Endothelial cell of umbilical vein (primary cell): ENCODE data around the gene RTP1. TPM values are rescaled to one million over a fixed set of nuclear protein-coding genes. Genes with fewer than 3 reads are reported as not detected.

Source experiments
- BruUV-seq: library from RNA; stranded (reverse); fragments of 400-500 nt; replicated peaks from 2 replicates; lab custom pipeline; 2021; lab: Mats Ljungman, UMichigan
- CTCF ChIA-PET: fragments of 300-600, 350-600 bp; sonication (Branson Sonifier 250); formaldehyde crosslinking; loops from one replicate; lab custom pipeline; 2021; ENCODE audit warnings: antibody characterized with exemption, inconsistent platforms; lab: Charles Lee
- POLR2A ChIA-PET: fragments of 300-600, 350-600 bp; sonication (Branson Sonifier 250); formaldehyde crosslinking; loops from one replicate; lab custom pipeline; 2021; ENCODE audit warnings: antibody characterized with exemption, inconsistent platforms; lab: Charles Lee
- DNase-seq: peaks from one replicate; pipeline ENCODE4 v3.0.0-alpha.2; 2011; ENCODE audit warnings: low read depth, low spot score
- FAIRE-seq: peaks from 2 replicates; lab custom pipeline; 2011; peaks lifted over from hg19 to GRCh38; lab: Jason Lieb, UNC
- H2AFZ ChIP-seq: 2 replicates; pipeline ENCODE4 v1.6.0; 2012; ENCODE audit warnings: low read depth, low read length, control low read depth, inconsistent platforms
- H3K27ac ChIP-seq: 2 replicates; pipeline ENCODE4 v1.5.1; 2011; ENCODE audit warnings: low read depth, mild to moderate bottlenecking, control low read depth, low read length, moderate library complexity; ENCODE audit not compliant: insufficient read depth
- H3K27me3 ChIP-seq, 2 experiments: 2 replicates each; pipeline versions ENCODE4 v1.6.0 to v1.6.1; 2011; ENCODE audit warnings: low read length in 2 of 2, mixed read lengths in 1 of 2; ENCODE audit not compliant: control insufficient read depth in 2 of 2, insufficient read depth in 2 of 2
- H3K36me3 ChIP-seq, 2 experiments: 2 replicates in 1 of 2; 3 replicates in 1 of 2; pipeline ENCODE4 v1.5.1; 2011; ENCODE audit warnings: low read length in 2 of 2, mild to moderate bottlenecking in 1 of 2, moderate library complexity in 1 of 2; ENCODE audit not compliant: control insufficient read depth in 2 of 2, insufficient read depth in 2 of 2; ENCODE audit errors: extremely low read depth in 1 of 2
- H3K4me1 ChIP-seq: 3 replicates; pipeline ENCODE4 v1.5.1; 2011; ENCODE audit warnings: mild to moderate bottlenecking, low read length; ENCODE audit not compliant: control insufficient read depth, insufficient read depth; ENCODE audit errors: extremely low read depth
- H3K4me2 ChIP-seq: 2 replicates; pipeline ENCODE4 v1.6.1; 2011; ENCODE audit warnings: low read length, control low read depth, mixed read lengths; ENCODE audit not compliant: insufficient read depth
- H3K4me3 ChIP-seq, 3 experiments: fragments of 200-600 bp in 1 of 3; sonication (generic), shearing (Covaris generic) in 1 of 3; replicated peaks in 1 of 3; 2 replicates each; pipeline ENCODE4 v1.5.1; 2011 to 2016; ENCODE audit warnings: control low read depth in 3 of 3, low read length in 3 of 3, mild to moderate bottlenecking in 2 of 3, inconsistent platforms in 1 of 3, low read depth in 1 of 3, moderate library complexity in 1 of 3; ENCODE audit not compliant: insufficient read depth in 1 of 3
- H3K79me2 ChIP-seq: 2 replicates; pipeline ENCODE4 v1.6.0; 2012; ENCODE audit warnings: low read length, inconsistent platforms; ENCODE audit not compliant: control insufficient read depth, insufficient read depth
- H3K9ac ChIP-seq: replicated peaks from 2 replicates; pipeline ENCODE3; 2011; ENCODE audit warnings: low read length, control low read depth; ENCODE audit not compliant: insufficient read depth; ENCODE audit errors: extremely low read depth
- H3K9me1 ChIP-seq: replicated peaks from 3 replicates; pipeline ENCODE4 v1.6.0; 2011; ENCODE audit warnings: mild to moderate bottlenecking, low read length; ENCODE audit not compliant: control insufficient read depth, insufficient read depth; ENCODE audit errors: extremely low read depth
- H3K9me3 ChIP-seq: replicated peaks from 2 replicates; pipeline ENCODE4 v1.5.1; 2012; ENCODE audit warnings: low read length, inconsistent platforms; ENCODE audit not compliant: control insufficient read depth, insufficient read depth
- H4K20me1 ChIP-seq: replicated peaks from 2 replicates; pipeline ENCODE3; 2011; ENCODE audit warnings: mild to moderate bottlenecking, low read length; ENCODE audit not compliant: control insufficient read depth, insufficient read depth; ENCODE audit errors: extremely low read depth
- EZH2 ChIP-seq: IDR thresholded peaks from 2 replicates; pipeline ENCODE4 v1.6.1; 2012; ENCODE audit warnings: borderline replicate concordance, low read depth, mild to moderate bottlenecking, moderate library complexity, low read length, inconsistent platforms; ENCODE audit not compliant: severe bottlenecking
- FOS ChIP-seq: IDR thresholded peaks from 2 replicates; pipeline ENCODE4 v1.6.1; 2011; ENCODE audit warnings: mild to moderate bottlenecking, low read length, moderate library complexity, borderline replicate concordance; ENCODE audit not compliant: insufficient read depth
- GATA2 ChIP-seq: IDR thresholded peaks from 2 replicates; pipeline ENCODE4 v1.7.0; 2011; ENCODE audit warnings: low read depth, mild to moderate bottlenecking, moderate library complexity, mixed read lengths, low read length; ENCODE audit not compliant: insufficient read length, insufficient read depth
- JUN ChIP-seq: IDR thresholded peaks from 2 replicates; pipeline ENCODE4 v1.6.1; 2011; ENCODE audit warnings: borderline replicate concordance, low read depth; ENCODE audit not compliant: insufficient read length, insufficient read depth
- MYC ChIP-seq: IDR thresholded peaks from one replicate; pipeline ENCODE4 v1.6.1; 2011; ENCODE audit warnings: mild to moderate bottlenecking, low read depth, low read length
- POLR2A ChIP-seq: IDR thresholded peaks from 2 replicates; pipeline ENCODE4 v1.6.1; 2012; ENCODE audit warnings: low read depth, mild to moderate bottlenecking, control low read depth, low read length
- POLR2AphosphoS5 ChIP-seq: IDR thresholded peaks from 2 replicates; pipeline ENCODE4 v1.6.1; 2012; ENCODE audit warnings: low read depth, mild to moderate bottlenecking, control low read depth, low read length, moderate library complexity; ENCODE audit not compliant: insufficient read depth
- dilution Hi-C: fragments of 300-500 bp; cut with MboI; formaldehyde crosslinking; loops from one replicate; pipeline ENCODE4 v1.15.0; 2019; ENCODE audit warnings: low sequenced_read_pairs; ENCODE audit not compliant: extremely low pct_ligation_motif_present
- intact Hi-C: fragments of 100-400 bp; cut with micrococcal nuclease; formaldehyde crosslinking; loops from one replicate; pipeline ENCODE4 v1.10.0; 2022
- polyA plus RNA-seq, 4 experiments: library from polyadenylated mRNA; depleted of rRNA in 3 of 4; stranded (reverse) in 3 of 4; unstranded in 1 of 4; fragments of >200 nt; gene quantifications; 2 replicates each; pipeline versions ENCODE4 v1.2.1 to v1.2.3, GENCODE V29; 2011 to 2012; ENCODE audit warnings: missing spikeins in 1 of 4
- total RNA-seq: library from RNA; stranded (reverse); gene quantifications from 2 replicates; pipeline ENCODE4 v1.2.3, GENCODE V29; 2021
- TF ChIP-seq, protein P1 (sequence below), 2 donors: IDR thresholded peaks; 1 replicate in 1 of 2; 2 replicates in 1 of 2; pipeline ENCODE4 v1.5.1; 2011; ENCODE audit warnings: low read length in 2 of 2, mild to moderate bottlenecking in 2 of 2, moderate library complexity in 2 of 2, control low read depth in 1 of 2, inconsistent platforms in 1 of 2, low read depth in 1 of 2; ENCODE audit not compliant: insufficient read depth in 1 of 2; ENCODE audit errors: extremely low read depth in 1 of 2
- TF ChIP-seq, protein P2 (sequence below): IDR thresholded peaks from 2 replicates; pipeline ENCODE4 v1.6.1; 2011; ENCODE audit not compliant: insufficient read depth, insufficient read length

Gene RTP1
- total and polyA plus RNA-seq, 2 donors (not counting 3 experiments of a cell fraction or from before 2014, with no cell fraction given), result not detected

DNA sequence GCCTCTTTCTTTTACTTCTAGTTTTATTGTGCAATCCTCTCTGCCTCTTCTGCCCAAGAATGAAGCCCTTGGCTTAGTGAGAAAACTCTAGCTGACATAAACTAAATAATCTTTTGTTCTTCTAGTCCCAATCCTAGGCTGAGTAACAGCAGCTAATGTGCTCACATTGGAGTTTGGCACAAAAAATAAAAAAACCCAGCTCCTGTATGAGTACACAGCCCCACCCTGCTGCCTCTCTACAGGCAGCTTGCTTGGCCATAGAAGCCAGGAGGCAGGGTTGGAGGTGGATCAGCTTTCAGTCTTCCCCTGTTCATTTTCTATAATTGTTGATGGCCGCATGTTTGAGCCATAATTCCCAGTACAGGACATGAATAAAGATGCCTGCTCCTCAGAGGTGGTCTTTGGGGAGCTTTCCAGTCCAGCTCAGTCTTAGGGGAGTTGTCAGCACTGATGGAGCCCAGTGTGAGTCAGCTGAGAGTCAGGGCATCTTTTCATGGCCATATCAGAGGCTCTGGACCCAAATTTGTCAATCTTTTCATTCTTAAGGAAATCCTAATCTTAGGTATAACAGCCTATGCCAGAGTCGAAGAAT lies 46.7 kb downstream of the RTP1 start:
- Histone ChIP-seq H3K36me3 (no peaks in the 10 kb centered on the region), H3K27me3 (no peaks in the 10 kb centered on the region), H4K20me1 (no peaks in the 10 kb centered on the region), H3K9me3 (no peaks in the 10 kb centered on the region), H2AFZ (no peak overlapping the region), H3K79me2 (no peaks in the 10 kb centered on the region), H3K9ac (no peak overlapping the region), H3K4me2 (no peak overlapping the region), H3K27ac (no peak overlapping the region), H3K4me3 (no peak overlapping the region), H3K4me1 (no peaks in the 10 kb centered on the region), H3K9me1 (no peaks in the 10 kb centered on the region)
- POLR2A ChIA-PET, result no interaction called here
- no TSS peak for BruUV-seq
- no peak for FAIRE-seq
- CTCF ChIA-PET, result interaction anchor here (1.1 to 1.3 kb wide), 2 partner anchors 423 to 435 kb away, joined by 3 read pairs; no protein-coding TSS in a partner anchor
- no peak for DNase-seq
- dilution Hi-C loops, result no loop called here
- intact Hi-C loops, result no loop called here
- TF ChIP-seq POLR2A (no peak), POLR2AphosphoS5 (no peak), FOS (no peak), EZH2 (no peak), JUN (no peak), GATA2 (no peak), MYC (no peak)
- TF ChIP-seq, protein P1, sequence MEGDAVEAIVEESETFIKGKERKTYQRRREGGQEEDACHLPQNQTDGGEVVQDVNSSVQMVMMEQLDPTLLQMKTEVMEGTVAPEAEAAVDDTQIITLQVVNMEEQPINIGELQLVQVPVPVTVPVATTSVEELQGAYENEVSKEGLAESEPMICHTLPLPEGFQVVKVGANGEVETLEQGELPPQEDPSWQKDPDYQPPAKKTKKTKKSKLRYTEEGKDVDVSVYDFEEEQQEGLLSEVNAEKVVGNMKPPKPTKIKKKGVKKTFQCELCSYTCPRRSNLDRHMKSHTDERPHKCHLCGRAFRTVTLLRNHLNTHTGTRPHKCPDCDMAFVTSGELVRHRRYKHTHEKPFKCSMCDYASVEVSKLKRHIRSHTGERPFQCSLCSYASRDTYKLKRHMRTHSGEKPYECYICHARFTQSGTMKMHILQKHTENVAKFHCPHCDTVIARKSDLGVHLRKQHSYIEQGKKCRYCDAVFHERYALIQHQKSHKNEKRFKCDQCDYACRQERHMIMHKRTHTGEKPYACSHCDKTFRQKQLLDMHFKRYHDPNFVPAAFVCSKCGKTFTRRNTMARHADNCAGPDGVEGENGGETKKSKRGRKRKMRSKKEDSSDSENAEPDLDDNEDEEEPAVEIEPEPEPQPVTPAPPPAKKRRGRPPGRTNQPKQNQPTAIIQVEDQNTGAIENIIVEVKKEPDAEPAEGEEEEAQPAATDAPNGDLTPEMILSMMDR (IDR thresholded peaks at IDR 0.05; ENCODE audit: extremely low read depth in 1 of 2, insufficient read depth in 1 of 2, low read depth in 1 of 2, low read length in 2 of 2), result no peak
- TF ChIP-seq, protein P2, sequence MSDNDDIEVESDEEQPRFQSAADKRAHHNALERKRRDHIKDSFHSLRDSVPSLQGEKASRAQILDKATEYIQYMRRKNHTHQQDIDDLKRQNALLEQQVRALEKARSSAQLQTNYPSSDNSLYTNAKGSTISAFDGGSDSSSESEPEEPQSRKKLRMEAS, result no peak
